Thoracic aorta (tissue), 2 donors: ENCODE results near the gene EMP2. TPM values are rescaled to one million over a fixed set of nuclear protein-coding genes. Genes with fewer than 3 reads are reported as not detected.

ENCODE experiments used
- ATAC-seq: fragments of 150-250 bp; one replicate; pipeline ENCODE4 v1.8.0; 2017; ENCODE audit warnings: low read depth; ENCODE audit not compliant: insufficient number of reproducible peaks, low FRiP score
- DNase-seq: peaks from one replicate; pipeline ENCODE4 v3.0.0-alpha.2; 2020; ENCODE audit warnings: low spot score
- H3K27ac ChIP-seq, 2 donors: fragments of 200-600 bp; sonication (generic); 1 replicate in 1 of 2; 2 replicates in 1 of 2; pipeline ENCODE4 v1.5.1; 2016; ENCODE audit warnings: mild to moderate bottlenecking in 2 of 2, moderate library complexity in 2 of 2
- H3K27me3 ChIP-seq: fragments of 200-600 bp; sonication (generic); replicated peaks from 2 replicates; pipeline ENCODE4 v1.6.0; 2016; ENCODE audit warnings: mild to moderate bottlenecking; ENCODE audit not compliant: insufficient read depth
- H3K36me3 ChIP-seq: fragments of 200-600 bp; sonication (generic); one replicate; pipeline ENCODE4 v1.5.1; 2016
- H3K4me1 ChIP-seq, 2 donors: fragments of 200-600 bp; sonication (generic); 1 replicate in 1 of 2; 2 replicates in 1 of 2; pipeline versions ENCODE4 v1.5.1 to v1.6.0; 2016; ENCODE audit warnings: low read depth in 2 of 2, mild to moderate bottlenecking in 1 of 2; ENCODE audit not compliant: control insufficient read depth in 1 of 2
- H3K4me3 ChIP-seq: fragments of 200-600 bp; sonication (generic); 2 replicates; pipeline ENCODE4 v1.5.1; 2016; ENCODE audit warnings: mild to moderate bottlenecking
- H3K9me3 ChIP-seq: fragments of 200-600 bp; sonication (generic); 2 replicates; pipeline ENCODE4 v1.5.1; 2016
- CTCF ChIP-seq: fragments of 200-600 bp; sonication (generic); IDR thresholded peaks from one replicate; pipeline ENCODE4 v1.5.1; 2019; ENCODE audit warnings: antibody characterized with exemption
- total RNA-seq, 2 donors: library from RNA; depleted of rRNA; stranded (reverse); fragments of >200 nt; gene quantifications; one replicate each; pipeline versions ENCODE4 v1.1.0 to v1.2.3, GENCODE V29; 2016

The EMP2 gene
- total RNA-seq, 2 donors from 2014 or later, result 84.7 to 110 TPM

GRCh38 chr16:10558305-10558704 lies 22.1 kb downstream of the EMP2 start:
- Histone ChIP-seq H3K36me3 (no peaks in the 10 kb centered on the region), H3K27me3 (no peaks in the 10 kb centered on the region), H3K27ac (peak overlapping the region; percentile 86 to 93), H3K4me3 (peak overlapping the region; percentile 57), H3K9me3 (no peaks in the 10 kb centered on the region), H3K4me1 (peaks cover 38 to 78% of the 10 kb centered on the region in 2 donors)
- DNase-seq, result peak; percentile 22
- TF ChIP-seq CTCF, result no peak
- peak; percentile 16 for ATAC-seq

- H3K4me1 ChIP-seq, result peaks cover 38 to 75% of the 10 kb centered on the region in 2 donors
- H3K9me3 ChIP-seq, result no peaks in the 10 kb centered on the region
- H3K27me3 ChIP-seq, result no peaks in the 10 kb centered on the region
- peak overlapping the region; percentile 86 to 93 for H3K27ac ChIP-seq
- DNase-seq (no peak), ATAC-seq (no peak)
- TF ChIP-seq CTCF, result no peak
- peak overlapping the region; percentile 57 for H3K4me3 ChIP-seq
- H3K36me3 ChIP-seq, result no peaks in the 10 kb centered on the region
These were observed 22.6 kb downstream of the EMP2 start for GRCh38 chr16:10557750-10558149.

DNA sequence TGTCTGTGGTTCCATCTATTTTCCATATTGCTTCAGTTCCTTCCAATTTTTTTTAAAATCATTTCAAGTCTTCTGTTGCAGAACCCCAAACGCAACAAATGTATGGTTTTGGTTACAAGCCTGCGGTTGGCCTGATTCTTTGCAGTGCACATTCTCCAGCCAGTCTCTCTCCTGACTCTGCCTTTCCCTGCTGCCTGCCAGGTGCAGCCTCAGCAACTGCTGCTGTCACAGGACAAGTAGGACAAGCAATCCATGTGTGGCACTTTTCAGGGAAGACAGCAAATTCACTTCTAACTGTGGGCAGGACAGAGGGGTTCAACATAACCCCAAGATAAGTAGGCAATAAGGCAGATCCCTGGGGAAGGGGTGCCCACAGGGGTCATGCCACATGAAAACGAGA lies 24.2 kb downstream of the EMP2 start:
- DNase-seq (no peak), ATAC-seq (no peak)
- Histone ChIP-seq H3K36me3 (no peaks in the 10 kb centered on the region), H3K27ac (no peak overlapping the region), H3K27me3 (no peaks in the 10 kb centered on the region), H3K9me3 (no peaks in the 10 kb centered on the region), H3K4me3 (no peak overlapping the region), H3K4me1 (peaks cover 42 to 72% of the 10 kb centered on the region in 2 donors)
- TF ChIP-seq CTCF, result no peak

- no peaks in the 10 kb centered on the region for H3K27me3 ChIP-seq
- DNase-seq (no peak), ATAC-seq (no peak)
- no peak overlapping the region for H3K4me3 ChIP-seq
- H3K9me3 ChIP-seq, result no peaks in the 10 kb centered on the region
- peaks cover 5% of the 10 kb centered on the region for H3K36me3 ChIP-seq
- no peak for TF ChIP-seq CTCF
- H3K27ac ChIP-seq, result no peak overlapping the region
- peaks cover 32 to 56% of the 10 kb centered on the region in 2 donors for H3K4me1 ChIP-seq
These were observed 25.8 kb downstream of the EMP2 start for GRCh38 chr16:10554569-10554968.

- peak overlapping the region; percentile 43 for H3K4me3 ChIP-seq
- H3K9me3 ChIP-seq, result peaks cover 3% of the 10 kb centered on the region
- H3K27me3 ChIP-seq, result no peaks in the 10 kb centered on the region
- peaks cover 22 to 41% of the 10 kb centered on the region in 2 donors for H3K4me1 ChIP-seq
- peaks cover 5% of the 10 kb centered on the region for H3K36me3 ChIP-seq
- DNase-seq (no peak), ATAC-seq (no peak)
- H3K27ac ChIP-seq, result peak overlapping the region in 1 of 2 donors; percentile 33
- TF ChIP-seq CTCF, result no peak
These were observed 27.4 kb downstream of the EMP2 start for GRCh38 chr16:10552998-10553491.
